ENCODE results near the gene ITGB5.
A peak's percentile ranks its signal among the peaks of the same experiment; 100 is the strongest.

The ITGB5 gene

DNA sequence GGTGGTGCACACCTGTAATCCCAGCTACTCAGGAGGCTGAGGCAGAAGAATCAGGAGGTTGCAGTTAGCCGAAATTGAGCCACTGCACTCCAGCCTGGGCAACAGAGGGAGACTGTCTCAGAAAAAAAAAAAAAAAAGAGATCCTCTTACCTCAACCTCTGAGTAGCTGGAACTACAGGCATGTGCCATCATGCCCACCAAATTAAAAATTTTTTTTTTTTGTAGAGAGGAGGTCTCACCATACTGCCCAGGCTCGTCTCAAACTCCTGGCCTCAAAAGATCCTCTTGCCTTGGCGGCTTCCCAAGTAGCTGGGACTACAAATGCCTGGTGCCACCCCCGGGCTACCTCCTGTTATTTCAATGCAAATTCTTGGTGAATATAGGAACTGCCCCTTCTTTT, 155.4 kb downstream of the ITGB5 start:
- DNase-seq, result no peak

DNA sequence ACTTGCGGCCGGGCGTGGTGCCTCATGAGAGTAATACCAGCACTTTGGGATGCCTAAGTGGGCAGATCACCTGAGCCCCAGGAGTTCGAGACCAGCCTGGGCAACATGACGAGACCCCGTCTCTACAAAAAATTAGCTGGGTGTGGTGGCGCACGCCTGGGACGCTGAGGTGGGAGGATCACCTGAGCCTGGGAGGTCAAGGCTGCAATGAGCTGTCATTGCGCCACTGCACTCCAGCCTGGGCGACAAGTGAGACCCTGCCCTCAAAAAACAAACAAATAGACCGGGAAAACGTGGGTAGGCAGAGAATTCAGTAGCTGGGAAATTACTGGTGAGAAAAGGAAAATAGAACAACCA, 156.2 kb downstream of the ITGB5 start:
- no peak for DNase-seq

DNA sequence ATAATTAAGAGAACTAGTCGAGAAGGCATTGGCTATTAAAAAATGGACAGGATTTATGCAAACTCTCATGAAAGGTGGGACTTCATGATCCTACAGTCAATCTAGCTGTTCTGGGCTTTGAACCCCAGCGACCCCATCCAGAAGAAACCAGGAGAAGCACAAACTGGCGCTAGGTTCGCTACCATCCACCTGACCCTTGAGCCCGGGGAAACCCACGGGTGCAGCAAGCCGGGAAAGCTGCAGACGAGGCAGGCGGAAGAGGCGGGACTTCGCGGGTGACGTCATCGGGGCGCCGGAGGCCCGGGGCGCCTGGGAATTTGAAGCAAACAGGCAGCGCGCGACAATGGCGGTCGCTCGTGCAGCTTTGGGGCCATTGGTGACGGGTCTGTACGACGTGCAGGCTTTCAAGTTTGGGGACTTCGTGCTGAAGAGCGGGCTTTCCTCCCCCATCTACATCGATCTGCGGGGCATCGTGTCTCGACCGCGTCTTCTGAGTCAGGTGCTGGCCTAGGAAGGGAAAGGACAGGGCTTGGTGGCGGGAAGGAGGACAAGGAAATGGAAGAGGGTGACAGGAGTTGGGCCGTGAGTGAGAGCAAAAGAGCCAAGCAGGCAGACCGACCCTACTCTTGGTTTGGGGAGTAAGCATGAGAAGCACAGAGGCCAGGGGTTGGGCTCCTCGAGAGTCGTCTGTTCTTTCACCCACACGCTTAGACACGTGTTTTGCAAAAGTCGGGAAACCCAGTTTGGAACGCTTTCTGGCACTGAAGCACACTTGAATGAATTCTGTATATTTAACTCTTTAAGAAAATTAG, 156.8 kb downstream of the ITGB5 start, which contains the start of gene UMPS:
UMPS (plus strand) TSS at position 324 of the 812 bp plus-strand sequence; CDS start at position 344, 20 bp downstream.
- DNase-seq, result peak; percentile 39 to 80

DNA sequence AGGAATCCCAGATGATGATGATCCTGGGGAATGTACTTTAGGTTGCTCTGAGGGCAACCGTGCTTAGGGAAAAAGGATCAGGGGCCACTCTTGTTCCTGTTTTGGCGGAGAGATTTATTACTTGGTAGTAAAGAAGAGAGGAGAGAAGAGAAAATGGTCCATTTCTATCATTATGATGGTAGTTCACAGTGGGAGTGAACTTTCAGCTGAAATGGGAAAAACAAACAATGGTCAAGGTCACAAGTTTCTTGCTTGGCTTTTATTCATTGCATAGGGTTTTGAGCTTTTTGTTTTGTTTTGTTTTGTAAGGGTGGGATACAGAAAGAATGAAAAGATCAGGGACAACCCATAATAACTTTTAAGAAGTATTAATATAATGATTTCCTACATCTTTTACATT, 164.6 kb downstream of the ITGB5 start:
- DNase-seq, result no peak

DNA sequence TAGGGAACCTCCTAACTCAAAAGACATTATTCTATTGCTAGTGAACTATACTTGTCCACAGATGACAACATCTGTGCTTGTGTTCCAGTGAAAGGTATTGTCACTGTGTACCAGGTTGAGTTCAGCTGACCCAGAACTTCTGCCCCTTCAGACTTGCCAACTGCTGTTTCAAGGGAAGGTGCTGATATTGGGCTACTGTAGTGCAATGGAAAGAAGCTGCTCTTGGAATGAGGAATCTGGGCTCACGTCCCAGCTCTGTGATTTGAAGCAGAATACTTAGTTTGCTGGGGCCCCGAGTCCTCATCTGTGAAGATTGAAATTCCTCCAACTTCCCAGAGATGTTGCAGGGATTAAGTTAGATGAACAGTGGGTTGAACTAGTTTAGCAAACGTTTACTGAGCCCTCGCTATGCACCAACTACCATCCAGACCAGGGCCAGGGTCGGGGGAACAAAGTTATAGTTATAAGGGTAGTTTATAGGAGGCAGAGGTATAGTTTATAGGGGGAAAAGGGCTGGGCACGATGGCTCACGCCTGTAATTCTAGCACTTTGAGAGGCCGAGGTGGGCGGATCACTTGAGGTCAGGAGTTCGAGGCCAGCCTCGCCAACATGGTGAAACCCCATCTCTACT, 172.8 kb downstream of the ITGB5 start:
- DNase-seq, result no peak

Measured in SW 1271 (cell line).